HG03442 (cell line): ENCODE data around the gene CTRB2.
"Not testable (repeated sequence)": the region's sequence is repeated elsewhere in the genome, so short reads cannot be mapped to it uniquely, and the experiment has no call there.

ENCODE experiments used
- ATAC-seq: cut with Tn5 transposase; IDR thresholded peaks from one replicate; pipeline ENCODE4 v1.9.1; 2021; ENCODE audit warnings: mild to moderate bottlenecking, moderate library complexity; ENCODE audit not compliant: unreplicated experiment

Gene CTRB2

DNA sequence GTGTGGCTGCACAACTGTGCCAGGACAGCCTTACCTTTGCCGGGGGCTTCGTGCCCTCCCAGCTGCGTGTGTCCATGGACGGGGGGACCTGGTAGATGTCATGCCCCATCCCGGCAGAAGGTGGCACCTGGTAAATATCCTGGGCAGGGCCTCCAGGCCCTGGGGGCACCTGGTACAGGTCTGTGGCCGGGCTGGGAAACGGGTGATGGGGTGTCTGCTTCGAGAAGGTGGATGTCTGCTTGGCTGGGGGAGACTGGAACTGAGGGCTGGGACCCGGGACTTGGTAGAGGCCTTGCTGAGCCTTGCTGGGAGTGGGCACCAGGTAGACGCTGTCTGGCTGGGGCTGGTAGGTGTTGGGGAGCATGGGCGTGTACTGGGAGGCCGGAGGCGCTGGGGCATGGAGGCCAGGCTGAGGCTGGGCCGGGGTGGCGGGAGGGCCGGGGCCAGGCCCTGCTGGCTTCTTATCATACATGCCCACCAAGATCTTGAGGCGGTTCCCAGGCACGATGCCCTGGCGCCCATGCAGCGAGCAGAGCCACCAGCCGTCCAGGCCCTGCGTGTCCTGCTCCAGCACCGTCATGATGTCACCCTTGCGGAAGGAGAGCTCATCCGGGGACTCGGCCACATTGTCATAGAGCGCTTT lies 35.6 kb upstream of the CTRB2 start:
- not testable (repeated sequence) for ATAC-seq

DNA sequence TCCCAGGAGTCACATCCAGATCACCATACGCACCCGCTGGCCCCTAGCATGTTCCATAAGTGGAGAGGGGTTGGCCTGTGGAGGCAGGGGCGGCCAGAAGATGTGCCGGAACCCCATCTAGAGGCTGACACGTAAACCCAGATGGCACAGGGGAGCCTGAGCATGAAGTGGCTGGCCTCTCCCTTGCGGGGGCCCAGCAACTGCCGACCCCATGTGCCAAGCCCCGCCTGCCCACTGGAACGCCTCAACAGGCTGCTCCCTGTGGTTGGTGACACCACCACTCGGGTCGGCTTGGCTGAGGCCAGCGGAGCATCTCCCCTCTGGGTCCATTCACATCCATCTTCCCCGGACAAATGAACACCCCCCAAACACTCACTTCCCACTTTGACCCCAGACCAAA lies 35.0 kb upstream of the CTRB2 start:
- no peak for ATAC-seq

DNA sequence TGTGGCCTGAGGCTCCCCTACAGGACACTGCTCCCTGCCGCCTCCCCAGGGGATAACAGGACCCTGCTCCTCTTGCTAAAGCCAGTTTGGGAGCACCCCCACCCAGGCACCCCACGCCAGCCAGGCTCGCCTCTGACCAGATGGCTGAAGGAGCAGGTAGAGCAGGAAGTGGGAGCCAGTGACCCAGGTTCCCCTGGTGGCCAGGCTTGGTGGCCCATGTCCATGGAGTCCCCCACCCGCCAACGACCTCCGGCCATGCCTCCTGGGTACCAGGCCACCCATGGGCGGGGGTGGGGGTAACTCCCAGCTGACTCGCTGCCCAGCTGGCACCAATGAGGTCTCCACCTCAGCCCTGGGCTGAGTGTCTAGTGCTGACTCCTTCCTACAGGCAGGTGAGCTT lies 34.5 kb upstream of the CTRB2 start:
- ATAC-seq: no peak

DNA sequence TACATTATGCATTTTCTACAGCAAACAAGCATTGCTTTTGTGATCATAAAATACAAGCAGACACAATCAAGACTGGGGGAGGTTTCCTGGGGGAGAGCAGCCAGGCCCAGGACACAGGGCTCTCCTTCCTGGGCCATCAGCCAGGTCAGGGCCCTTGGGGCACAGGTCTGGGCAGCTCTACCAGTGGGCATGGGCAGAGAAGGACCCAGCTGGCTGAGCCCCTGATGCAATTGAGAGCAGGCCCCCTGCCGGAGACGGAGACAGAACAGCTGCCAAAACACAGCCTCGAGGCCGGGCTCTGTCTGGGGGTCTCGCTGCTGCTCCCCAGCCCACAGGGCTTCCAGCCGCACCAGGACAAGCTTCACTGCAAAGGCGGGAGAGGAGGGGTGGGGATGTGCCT lies 33.7 kb upstream of the CTRB2 start:
- ATAC-seq: not testable (repeated sequence)

DNA sequence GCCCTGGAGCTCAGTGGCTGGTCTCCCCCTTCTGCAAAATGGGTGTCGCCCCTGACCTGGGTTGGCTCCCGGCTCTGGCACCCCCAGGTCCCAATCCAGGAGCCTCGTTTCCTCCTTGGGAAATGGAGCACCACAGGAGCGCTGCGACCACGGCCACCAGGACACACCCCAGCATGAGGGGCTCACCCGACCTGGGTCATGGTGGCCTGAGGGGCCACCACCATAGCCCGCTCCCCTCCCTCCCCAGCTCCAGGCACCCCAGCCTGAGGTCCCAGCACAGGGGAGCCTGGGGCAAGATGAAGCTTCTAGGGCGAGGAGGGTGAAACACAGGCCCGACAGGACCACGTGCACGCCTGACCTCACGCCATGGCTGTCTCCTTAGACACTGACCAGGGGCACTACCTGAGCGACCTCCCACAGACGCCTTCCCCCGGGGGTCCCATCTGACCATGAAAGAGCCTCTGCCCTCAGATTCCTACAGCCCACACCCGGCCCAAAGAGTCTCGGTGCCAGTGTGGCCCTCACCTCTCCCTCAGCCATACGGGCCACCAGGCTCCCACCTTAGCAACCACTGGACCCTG lies 32.7 kb upstream of the CTRB2 start:
- no peak for ATAC-seq

DNA sequence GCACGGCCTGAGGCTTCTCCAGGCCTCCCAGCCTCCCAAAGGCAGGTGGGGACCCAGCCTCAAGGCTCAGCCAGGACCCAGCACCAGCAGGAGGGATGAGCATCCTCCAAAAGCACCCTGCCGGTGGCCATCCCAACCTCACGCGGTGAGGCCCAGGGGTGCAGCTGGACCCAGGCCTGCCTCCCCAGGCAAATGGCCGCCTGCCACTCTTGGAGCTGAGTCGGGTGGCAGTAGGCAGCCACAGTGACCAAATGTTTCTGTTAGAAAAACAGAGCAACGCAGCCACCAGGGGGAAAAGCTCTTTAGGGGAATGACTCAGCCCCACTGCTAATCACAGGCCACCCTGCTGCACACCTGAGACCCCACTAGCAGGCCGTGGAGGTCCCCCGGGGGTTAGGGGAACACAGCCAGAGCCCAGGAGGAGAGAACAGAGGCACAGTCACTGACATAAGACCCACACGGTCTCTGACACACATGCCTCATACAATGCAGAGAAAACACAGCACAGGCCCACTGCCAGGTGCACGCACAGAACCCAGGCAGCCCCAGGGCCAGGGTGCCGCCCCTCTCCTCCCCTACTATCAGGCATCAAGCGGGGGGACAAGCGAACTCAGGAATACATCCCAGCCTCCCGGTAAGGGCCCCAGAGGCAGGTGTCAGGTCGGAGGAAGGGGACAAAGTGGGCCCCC lies 32.0 kb upstream of the CTRB2 start:
- no peak for ATAC-seq

DNA sequence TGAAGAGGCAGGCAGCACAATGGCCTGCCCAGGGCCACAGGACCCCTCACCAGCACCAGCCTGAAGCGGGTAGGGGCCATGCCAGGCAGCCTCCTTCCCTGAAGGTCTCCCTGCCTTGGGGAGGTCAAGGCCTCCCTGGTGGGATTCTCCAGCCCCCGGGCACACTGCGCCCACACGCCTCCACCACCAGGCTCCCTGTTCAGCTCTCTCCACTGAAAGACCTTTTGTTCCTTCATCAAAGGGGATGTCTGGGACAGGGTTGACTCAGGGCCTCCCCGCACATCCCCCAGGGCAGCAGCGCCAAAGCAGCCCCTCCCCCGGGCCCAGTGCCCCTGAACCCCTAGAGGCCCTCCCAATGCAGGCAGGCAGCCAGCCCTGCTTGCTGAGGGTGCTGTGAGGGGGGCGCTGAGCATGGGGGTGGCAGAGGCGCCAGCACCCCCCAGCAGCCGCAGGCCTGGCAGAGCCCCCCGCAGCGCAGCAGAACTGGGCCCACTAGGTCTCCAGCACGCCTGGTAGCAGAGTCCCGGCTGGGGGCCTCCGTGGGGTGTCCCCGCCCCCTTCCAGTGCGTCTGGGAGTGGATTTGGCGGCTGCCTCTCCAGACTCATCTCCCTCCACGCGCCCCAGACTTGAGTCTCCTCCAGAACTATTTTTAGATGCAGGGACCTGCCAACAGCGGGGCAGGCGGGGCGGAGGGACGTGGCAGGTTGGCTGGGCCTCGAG lies 31.3 kb upstream of the CTRB2 start:
- ATAC-seq: no peak

DNA sequence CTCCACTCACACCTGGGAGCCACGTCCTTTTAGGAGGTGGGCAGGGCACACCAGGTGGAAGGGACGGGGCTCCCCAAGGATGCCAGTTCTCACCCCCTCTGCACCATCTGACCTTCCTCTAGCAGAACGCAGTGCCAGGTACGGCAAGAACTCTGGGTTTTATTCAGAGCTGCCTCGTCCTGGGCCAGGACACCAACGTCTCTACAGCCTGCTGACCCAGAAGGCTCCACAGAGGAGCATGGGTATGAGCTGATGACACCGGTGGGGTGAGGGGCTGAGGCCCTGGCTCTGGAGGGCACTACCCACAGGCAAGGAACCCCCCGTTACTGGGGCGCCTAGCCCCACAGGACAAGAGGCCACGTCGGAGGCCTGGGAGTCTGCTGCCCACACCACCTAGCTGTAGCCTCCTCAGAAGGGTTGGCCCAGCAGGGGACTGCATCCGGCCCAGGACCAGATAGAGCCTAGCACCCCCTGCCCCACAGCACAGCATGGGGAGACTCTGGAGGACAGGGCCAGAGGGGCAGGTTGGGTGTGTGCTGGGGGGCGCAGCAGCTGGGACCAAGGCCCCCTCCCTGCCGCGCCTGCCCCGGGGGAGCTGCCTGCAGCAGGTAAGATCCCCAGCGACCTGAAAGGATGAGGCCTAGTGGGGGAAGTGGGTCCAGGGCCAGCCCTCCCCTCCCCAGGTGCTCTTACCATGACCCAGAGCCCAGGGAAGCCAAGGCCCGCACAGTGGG lies 30.6 kb upstream of the CTRB2 start:
- no peak for ATAC-seq

DNA sequence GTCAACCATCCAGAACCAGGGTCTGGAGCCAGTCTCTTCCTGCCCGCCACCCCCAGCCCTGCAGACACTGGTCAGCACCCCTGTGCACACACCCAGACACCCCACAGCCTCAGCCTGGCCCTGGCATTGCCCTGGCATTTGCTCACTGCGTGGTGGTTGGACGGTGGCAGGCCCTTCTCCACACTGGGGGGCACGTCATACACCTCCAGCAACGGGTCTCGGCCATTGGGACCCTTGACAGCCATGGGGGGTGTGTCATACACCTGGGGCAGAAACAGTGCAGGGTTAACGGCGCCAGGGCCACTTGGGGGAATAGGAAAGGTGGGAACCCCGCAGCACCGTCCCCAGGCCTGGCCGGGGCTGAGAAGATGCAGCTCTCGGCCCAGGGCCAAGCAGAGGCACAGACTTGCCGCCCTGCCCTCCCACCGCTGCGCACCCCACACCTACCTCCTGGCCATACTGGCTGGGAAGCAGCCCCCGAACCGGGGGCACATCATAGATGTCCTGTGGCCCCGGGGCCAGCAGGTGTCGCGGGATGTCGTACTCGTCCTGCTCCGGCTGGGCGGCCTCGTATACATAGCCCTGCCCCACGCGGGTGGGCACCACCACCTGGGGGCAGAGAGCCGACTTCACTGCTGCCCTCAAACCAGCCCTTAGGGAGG lies 29.9 kb upstream of the CTRB2 start:
- ATAC-seq: no peak

DNA sequence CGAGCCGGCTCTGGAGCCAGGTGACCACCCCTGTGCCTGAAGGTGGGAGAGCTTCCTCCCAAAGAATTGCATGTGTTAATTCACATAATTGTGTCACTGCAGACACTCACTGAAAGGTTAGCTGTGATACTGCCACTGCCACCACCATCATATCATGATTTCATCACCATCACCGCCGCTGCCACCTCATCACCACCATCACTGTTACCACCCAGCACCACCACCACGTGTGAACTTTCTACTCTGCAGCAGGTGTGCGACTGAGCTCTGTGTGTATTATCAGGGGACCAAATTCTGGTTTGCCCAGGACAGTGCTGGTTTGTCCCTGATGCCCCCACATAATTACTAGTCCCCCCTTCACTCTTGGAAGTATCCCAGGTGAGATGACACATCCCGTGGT lies 29.3 kb upstream of the CTRB2 start:
- ATAC-seq: no peak

DNA sequence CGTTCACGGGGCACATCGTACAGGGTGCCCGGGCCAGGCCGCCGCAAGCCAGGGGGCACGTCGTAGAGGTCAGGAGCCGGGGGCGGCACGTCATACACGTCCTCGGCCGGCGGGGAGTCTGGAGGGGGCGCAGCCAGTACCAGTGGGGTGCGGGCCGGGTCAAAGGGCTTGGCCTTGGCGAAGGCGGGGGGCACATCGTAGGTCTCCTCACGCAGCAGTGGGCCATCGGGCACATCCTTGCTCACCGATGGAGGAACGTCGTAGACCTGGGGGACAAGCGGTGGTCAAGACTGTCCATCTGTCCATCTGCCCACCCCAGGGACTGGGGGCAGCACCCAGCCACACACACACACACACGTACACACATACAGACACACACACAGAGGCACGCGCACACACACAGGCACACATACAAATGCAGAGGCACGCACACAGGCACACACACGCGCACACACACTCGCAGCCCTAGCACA lies 28.8 kb upstream of the CTRB2 start:
- ATAC-seq: no peak

DNA sequence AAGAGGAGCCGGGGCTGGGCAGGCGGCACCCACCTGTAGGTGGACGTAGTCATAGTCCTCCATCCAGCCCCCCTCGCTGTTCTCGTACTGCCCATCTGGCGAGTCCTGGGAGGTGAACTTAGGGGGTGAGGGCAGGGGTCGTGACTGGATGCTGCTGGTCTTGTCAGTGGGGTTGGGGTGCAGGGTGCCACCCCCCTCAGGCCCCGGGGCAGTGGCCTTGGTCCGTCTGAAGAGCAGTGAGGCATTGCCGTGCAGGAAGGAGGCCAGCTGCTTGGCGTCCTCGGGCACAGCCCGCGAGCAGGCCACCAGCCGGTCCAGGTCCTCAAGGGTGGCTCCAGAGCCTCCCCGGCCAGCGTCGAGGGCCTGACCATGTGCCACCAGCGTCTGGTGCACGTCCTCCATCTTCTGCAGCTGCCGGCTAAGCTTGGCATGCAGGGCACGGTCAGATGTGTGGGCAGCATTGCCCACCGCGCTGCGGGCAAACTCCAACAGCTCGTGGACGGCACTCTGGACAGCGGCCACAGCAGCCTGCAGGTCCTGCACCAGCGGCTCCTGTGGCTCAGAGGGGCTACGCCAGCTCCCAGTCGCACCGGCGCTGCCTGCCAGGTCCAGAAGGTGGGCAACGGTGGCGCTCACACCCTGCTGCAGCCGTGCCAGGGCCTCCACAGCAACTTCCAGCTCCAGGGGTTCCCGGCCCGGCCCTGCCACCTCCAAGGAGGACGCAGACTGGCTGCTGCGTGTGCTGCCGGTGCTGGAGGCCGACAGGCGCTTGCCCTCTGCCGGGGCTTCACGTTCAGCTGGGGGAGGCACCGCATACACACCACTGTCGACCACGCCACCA lies 28.1 kb upstream of the CTRB2 start:
- ATAC-seq: no peak

DNA sequence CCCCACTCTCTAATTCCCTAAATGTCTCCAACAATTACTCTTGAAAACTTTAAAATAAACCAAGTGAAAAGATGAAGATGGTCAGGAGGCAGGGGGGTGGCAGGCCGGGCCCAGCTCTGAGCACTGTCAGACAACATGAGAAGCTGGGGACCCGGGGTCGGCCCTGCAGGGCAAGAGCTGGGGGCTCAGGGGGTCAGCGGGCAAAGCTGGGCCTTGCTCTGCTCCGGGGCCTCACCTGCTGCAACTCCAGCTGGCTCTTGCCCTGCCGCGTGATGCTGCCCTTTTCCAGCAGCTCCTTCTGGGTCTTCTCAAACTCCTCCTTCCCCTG lies 26.6 kb upstream of the CTRB2 start:
- no peak for ATAC-seq

DNA sequence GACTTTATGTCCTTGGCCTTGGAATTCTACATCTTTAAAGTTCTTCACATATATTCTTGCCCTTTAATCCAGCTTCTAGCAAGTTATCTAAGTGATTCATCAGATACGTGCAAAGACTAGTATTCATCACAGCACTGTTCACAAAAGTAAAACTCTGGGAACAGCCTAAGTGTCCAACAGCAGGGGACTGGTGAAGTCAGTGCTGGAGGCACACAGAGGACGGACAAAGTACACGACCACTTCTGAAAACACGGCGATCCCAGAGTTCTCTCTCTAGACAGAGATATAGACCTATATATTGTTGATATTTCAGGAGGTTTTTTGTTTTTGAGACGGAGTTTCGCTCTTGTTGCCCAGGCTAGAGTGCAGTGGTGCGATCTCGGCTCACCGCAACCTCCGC lies 24.6 kb upstream of the CTRB2 start:
- ATAC-seq: no peak

DNA sequence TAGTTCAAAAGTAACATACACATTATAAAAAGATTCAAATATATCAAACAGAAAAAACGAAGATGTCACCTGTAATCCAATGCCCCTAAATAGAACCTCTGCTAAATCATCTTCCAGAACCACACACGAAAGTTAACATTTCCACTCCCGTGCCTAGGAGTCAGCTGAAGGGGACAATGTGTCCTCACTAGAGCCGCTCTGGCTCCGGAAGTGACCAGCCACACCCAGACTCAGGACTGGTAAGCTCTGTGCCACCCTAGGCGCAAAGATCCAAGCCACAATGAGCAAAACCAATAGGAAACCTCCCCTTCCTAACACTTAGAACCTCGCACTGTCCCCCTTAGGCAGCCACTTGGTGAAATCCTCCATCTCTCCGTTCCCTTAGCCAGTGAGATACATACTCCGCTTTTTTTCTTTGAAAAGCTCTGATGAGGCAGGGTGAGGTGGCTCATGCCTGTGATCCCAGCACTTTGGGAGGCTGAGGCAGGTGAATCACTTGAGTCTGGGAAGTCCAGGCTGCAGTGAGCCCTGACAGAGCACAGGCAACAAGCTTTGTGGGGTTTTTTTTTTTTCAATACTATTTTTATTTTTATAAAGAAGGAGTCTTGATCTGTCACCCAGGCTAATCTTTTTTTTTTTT lies 23.6 kb upstream of the CTRB2 start:
- no peak for ATAC-seq

DNA sequence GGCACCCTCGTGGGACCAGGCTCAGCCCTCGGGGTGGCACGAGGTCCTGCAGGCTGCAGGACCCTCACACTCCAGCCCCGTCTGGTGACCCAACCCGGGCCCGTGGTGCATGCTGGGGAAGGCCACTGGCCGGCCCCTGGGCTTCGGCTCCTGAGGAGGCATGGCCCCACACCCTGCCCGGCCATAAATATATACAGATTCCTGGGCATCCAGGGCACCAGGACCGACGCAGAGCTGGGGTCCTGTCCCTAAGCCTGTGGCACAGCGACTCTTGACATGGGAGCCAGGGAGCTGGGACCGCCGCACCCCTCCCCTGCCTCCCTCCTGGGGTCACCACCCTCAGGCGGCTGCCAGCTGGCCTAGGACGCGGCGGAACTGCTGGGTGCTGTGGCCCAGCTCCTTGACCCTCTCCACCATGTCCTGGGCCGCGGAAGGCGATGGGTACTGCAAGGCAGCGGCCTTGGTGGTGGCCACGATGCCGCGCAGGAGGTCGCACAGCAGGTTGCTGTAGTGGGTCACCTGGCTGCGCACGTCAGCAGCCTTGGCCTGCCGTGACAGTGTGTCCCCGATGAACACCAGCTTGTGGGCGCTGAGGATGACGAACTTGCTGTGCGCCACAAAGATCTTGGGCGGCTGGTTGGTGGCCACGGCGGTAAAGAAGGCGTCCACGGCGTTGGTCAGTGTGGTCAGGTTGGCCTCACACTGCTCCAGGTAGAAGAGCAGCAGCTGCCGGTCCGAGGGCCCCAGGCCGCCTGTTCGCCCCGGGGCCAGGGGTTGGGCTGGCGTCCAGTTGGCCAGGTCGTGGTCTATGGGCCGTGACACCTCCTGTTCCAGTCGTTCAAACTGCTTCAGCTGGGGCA lies 22.4 kb upstream of the CTRB2 start:
- ATAC-seq: no peak

DNA sequence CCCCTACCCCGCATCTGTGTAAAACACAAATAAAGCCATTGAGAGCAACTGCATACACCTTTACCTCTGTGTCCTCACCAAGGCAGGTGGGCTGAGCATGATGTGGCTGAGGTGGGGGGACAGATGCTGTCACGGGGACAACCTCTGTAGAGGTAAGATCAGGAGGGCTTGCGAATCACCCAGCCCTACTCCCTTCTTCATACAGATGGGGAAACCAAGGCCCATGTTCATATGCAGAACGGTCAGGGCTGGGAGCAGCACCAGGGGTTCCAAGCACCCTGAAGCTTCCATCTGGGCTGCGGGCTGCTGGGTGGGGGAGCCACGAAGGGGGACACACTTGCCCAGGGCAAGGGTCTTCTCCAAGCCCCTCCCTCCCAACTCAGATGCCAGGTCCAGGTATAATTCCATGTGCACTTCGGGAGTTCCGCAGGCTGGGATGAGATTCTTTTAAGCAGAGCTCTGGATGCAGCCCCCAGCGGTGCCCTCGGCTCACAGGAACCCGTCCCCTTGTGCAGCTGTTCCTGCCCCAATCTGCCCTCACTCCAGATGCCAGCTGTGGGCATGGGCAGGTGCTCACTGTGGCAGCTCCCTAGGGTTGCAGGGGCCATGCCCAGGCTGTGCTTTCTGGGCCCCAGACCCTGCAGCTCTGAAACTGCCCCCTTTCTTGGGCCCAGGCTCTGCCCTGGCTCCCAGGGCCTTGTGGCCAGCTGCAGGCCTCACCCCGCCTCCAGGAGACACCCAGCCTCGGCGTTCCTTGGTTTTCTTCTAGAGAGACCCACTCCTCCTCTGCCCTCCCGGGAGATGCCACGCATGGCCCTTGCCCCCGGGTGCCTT lies 21.4 kb upstream of the CTRB2 start:
- no peak for ATAC-seq
